Neural cell (in vitro differentiated cells): ENCODE results near the gene SENP8. TPM values are rescaled to one million over a fixed set of nuclear protein-coding genes. Genes with fewer than 3 reads are reported as not detected.

Experiments used
- H2AFZ ChIP-seq: fragments of 200-600, 300-800 bp; sonication (generic), shearing (Covaris generic); 2 replicates; pipeline ENCODE4 v1.6.0; 2014; ENCODE audit warnings: low read depth, mild to moderate bottlenecking, antibody characterized with exemption, low read length, moderate library complexity
- H3F3A ChIP-seq: fragments of 200-600 bp; shearing (Covaris generic); 2 replicates; pipeline ENCODE4 v1.6.1; 2016; ENCODE audit warnings: mild to moderate bottlenecking, moderate library complexity, mixed read lengths, antibody characterized with exemption, low read length; ENCODE audit not compliant: insufficient read depth, poor library complexity, severe bottlenecking
- H3K27ac ChIP-seq: fragments of 200-600, 300-800 bp; sonication (generic), shearing (Covaris generic); 2 replicates; pipeline ENCODE4 v1.5.1; 2014; ENCODE audit warnings: mild to moderate bottlenecking, low read length, moderate library complexity
- H3K27me3 ChIP-seq: fragments of 300-800, 200-600 bp; sonication (generic), shearing (Covaris generic); 2 replicates; pipeline ENCODE4 v1.6.0; 2014; ENCODE audit warnings: mild to moderate bottlenecking, low read depth, low read length, moderate library complexity; ENCODE audit not compliant: insufficient read depth
- H3K36me3 ChIP-seq: fragments of 300-800, 200-600 bp; sonication (generic), shearing (Covaris generic); 2 replicates; pipeline ENCODE4 v1.5.1; 2014; ENCODE audit warnings: mild to moderate bottlenecking, antibody characterized with exemption, low read length, moderate library complexity; ENCODE audit not compliant: insufficient read depth
- H3K4me2 ChIP-seq: fragments of 300-800, 200-600 bp; sonication (generic), shearing (Covaris generic); 2 replicates; pipeline ENCODE4 v1.6.0; 2014; ENCODE audit warnings: mild to moderate bottlenecking, low read length
- H3K4me3 ChIP-seq: fragments of 300-800, 200-600 bp; sonication (generic), shearing (Covaris generic); 2 replicates; pipeline ENCODE4 v1.5.1; 2014; ENCODE audit warnings: mild to moderate bottlenecking, low read length, moderate library complexity
- H3K79me2 ChIP-seq: fragments of 200-600 bp; shearing (Covaris generic); replicated peaks from 2 replicates; pipeline ENCODE4 v1.6.0; 2014; ENCODE audit warnings: mild to moderate bottlenecking, low read length, moderate library complexity; ENCODE audit not compliant: insufficient read depth
- H3K9ac ChIP-seq: fragments of 300-800, 200-600 bp; sonication (generic), shearing (Covaris generic); 2 replicates; pipeline ENCODE4 v1.6.1; 2016; ENCODE audit warnings: mild to moderate bottlenecking, low read length, mixed read lengths
- H3K9me2 ChIP-seq: fragments of 200-600 bp; shearing (Covaris generic); 2 replicates; pipeline ENCODE4 v1.6.1; 2016; ENCODE audit warnings: mild to moderate bottlenecking, low read length, mixed read lengths; ENCODE audit not compliant: insufficient read depth
- H3K9me3 ChIP-seq: fragments of 200-600, 300-800 bp; sonication (generic), shearing (Covaris generic); 2 replicates; pipeline ENCODE4 v1.6.1; 2016; ENCODE audit warnings: mild to moderate bottlenecking, mixed run types, low read length, moderate library complexity, mixed read lengths
- H4K20me1 ChIP-seq: fragments of 200-600 bp; shearing (Covaris generic); 2 replicates; pipeline ENCODE4 v1.6.1; 2016; ENCODE audit warnings: mild to moderate bottlenecking, mixed run types; ENCODE audit not compliant: insufficient read depth
- CTCF ChIP-seq: fragments of 450-650 bp; IDR thresholded peaks from 2 replicates; pipeline ENCODE4 v1.5.1; 2014; ENCODE audit warnings: antibody characterized with exemption, mild to moderate bottlenecking, moderate library complexity; ENCODE audit not compliant: poor library complexity, severe bottlenecking
- EP300 ChIP-seq: fragments of 450-650 bp; conservative IDR thresholded peaks from 2 replicates; pipeline ENCODE4 v1.6.1; 2014; ENCODE audit warnings: antibody characterized with exemption, mild to moderate bottlenecking, moderate library complexity; ENCODE audit not compliant: poor library complexity, severe bottlenecking
- EZH2 ChIP-seq: fragments of 200-600, 300-800 bp; shearing (Covaris generic), sonication (generic); IDR thresholded peaks from 2 replicates; pipeline ENCODE4 v1.6.1; 2014; ENCODE audit warnings: antibody characterized with exemption, low read length, borderline replicate concordance, mild to moderate bottlenecking; ENCODE audit not compliant: insufficient read depth, poor library complexity, severe bottlenecking
- MXI1 ChIP-seq: fragments of 450-650 bp; conservative IDR thresholded peaks from 2 replicates; pipeline ENCODE4 v1.6.1; 2014; ENCODE audit warnings: antibody characterized with exemption, mild to moderate bottlenecking; ENCODE audit not compliant: poor library complexity, severe bottlenecking
- POLR2AphosphoS5 ChIP-seq: IDR thresholded peaks from 2 replicates; pipeline ENCODE4 v1.6.1; 2012
- RAD21 ChIP-seq: fragments of 450-650 bp; conservative IDR thresholded peaks from 2 replicates; pipeline ENCODE4 v1.6.1; 2014; ENCODE audit warnings: antibody characterized with exemption, mild to moderate bottlenecking, moderate library complexity
- REST ChIP-seq: IDR thresholded peaks from 2 replicates; pipeline ENCODE4 v1.6.1; 2012; ENCODE audit warnings: borderline replicate concordance
- SMC3 ChIP-seq: fragments of 450-650 bp; conservative IDR thresholded peaks from 2 replicates; pipeline ENCODE4 v1.6.1; 2014; ENCODE audit warnings: antibody characterized with exemption, mild to moderate bottlenecking, moderate library complexity; ENCODE audit not compliant: poor library complexity
- TAF1 ChIP-seq: IDR thresholded peaks from 2 replicates; pipeline ENCODE4 v1.6.1; 2012; ENCODE audit warnings: low read depth
- polyA plus RNA-seq: library from polyadenylated mRNA; depleted of rRNA; stranded (reverse); fragments of >200 nt; gene quantifications from 2 replicates; pipeline ENCODE4 v1.2.3, GENCODE V29; 2014

Gene SENP8
- polyA plus RNA-seq, 1 donor from 2014 or later, result 3.2 TPM

DNA sequence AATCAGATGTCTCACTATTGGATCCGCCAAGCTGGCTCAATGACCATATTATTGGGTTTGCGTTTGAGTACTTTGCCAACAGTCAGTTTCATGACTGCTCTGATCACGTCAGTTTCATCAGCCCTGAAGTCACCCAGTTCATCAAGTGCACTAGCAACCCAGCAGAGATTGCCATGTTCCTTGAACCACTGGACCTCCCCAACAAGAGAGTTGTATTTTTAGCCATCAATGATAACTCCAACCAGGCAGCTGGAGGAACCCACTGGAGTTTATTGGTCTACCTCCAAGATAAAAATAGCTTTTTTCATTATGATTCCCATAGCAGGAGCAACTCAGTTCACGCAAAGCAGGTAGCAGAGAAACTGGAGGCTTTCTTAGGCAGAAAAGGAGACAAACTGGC lies 21.5 kb downstream of the SENP8 start:
- Histone ChIP-seq H3K9me2 (no peaks in the 10 kb centered on the region), H3K9me3 (no peaks in the 10 kb centered on the region), H3K27ac (no peak overlapping the region), H2AFZ (no peak overlapping the region), H3K36me3 (no peaks in the 10 kb centered on the region), H3F3A (no peaks in the 10 kb centered on the region), H3K9ac (no peak overlapping the region), H4K20me1 (no peaks in the 10 kb centered on the region), H3K79me2 (no peaks in the 10 kb centered on the region), H3K4me3 (no peak overlapping the region), H3K4me2 (no peak overlapping the region), H3K27me3 (no peaks in the 10 kb centered on the region)
- TF ChIP-seq SMC3, result no peak
- no peak for TF ChIP-seq TAF1
- TF ChIP-seq MXI1, result no peak

- H3K27me3 ChIP-seq, result no peaks in the 10 kb centered on the region
- no peak overlapping the region for H3K4me2 ChIP-seq
- no peaks in the 10 kb centered on the region for H3K36me3 ChIP-seq
These were observed 21.9 kb downstream of the SENP8 start for GRCh38 chr15:72140088-72140487.

GRCh38 chr15:72141171-72142084 lies 23.2 kb downstream of the SENP8 start:
- Histone ChIP-seq H3K27me3 (no peaks in the 10 kb centered on the region), H3K9me2 (no peaks in the 10 kb centered on the region), H3K36me3 (no peaks in the 10 kb centered on the region), H3K9me3 (no peaks in the 10 kb centered on the region), H3K4me3 (no peak overlapping the region), H3K27ac (no peak overlapping the region), H3K4me2 (no peak overlapping the region), H3K79me2 (no peaks in the 10 kb centered on the region), H2AFZ (no peak overlapping the region), H3K9ac (no peak overlapping the region), H4K20me1 (no peaks in the 10 kb centered on the region), H3F3A (no peaks in the 10 kb centered on the region)
- TF ChIP-seq TAF1 (no peak), SMC3 (no peak), EP300 (no peak), POLR2AphosphoS5 (no peak), CTCF (no peak), EZH2 (no peak), REST (no peak), MXI1 (no peak), RAD21 (no peak)

More at GRCh38 chr15:72140088-72140487, 21.9 kb downstream of the SENP8 start:
- Histone ChIP-seq H4K20me1 (no peaks in the 10 kb centered on the region), H3K79me2 (no peaks in the 10 kb centered on the region), H3K4me3 (no peak overlapping the region), H3K9me3 (no peaks in the 10 kb centered on the region), H3F3A (no peaks in the 10 kb centered on the region), H3K9me2 (no peaks in the 10 kb centered on the region), H2AFZ (no peak overlapping the region), H3K27ac (no peak overlapping the region), H3K9ac (no peak overlapping the region)
- TF ChIP-seq MXI1 (no peak), TAF1 (no peak), EZH2 (no peak)
